H9 (cell line): ENCODE results near the gene XPNPEP2. TPM values are rescaled to one million over a fixed set of nuclear protein-coding genes. Genes with fewer than 3 reads are reported as not detected.

Experiments
- DNase-seq: peaks from one replicate; pipeline ENCODE4 v3.0.0-alpha.2; 2017
- H2AFZ ChIP-seq: one replicate; pipeline ENCODE4 v1.6.1; 2013; ENCODE audit warnings: mild to moderate bottlenecking, low read length, control low read depth, moderate library complexity
- H2AK5ac ChIP-seq: 2 replicates; pipeline ENCODE4 v1.6.1; 2013; ENCODE audit warnings: low read length, control low read depth, mixed read lengths; ENCODE audit not compliant: insufficient read length
- H2BK120ac ChIP-seq: one replicate; pipeline ENCODE4 v1.6.1; 2013; ENCODE audit warnings: low read depth, mild to moderate bottlenecking, low read length, control low read depth, inconsistent platforms; ENCODE audit not compliant: poor library complexity, severe bottlenecking
- H2BK12ac ChIP-seq: 2 replicates; pipeline ENCODE4 v1.6.1; 2013; ENCODE audit warnings: low read length, control low read depth, mixed read lengths, low read depth; ENCODE audit not compliant: insufficient read length
- H2BK15ac ChIP-seq: 2 replicates; pipeline ENCODE4 v1.6.1; 2013; ENCODE audit warnings: low read depth, low read length, control low read depth
- H2BK20ac ChIP-seq: one replicate; pipeline ENCODE4 v1.6.1; 2013; ENCODE audit warnings: low read depth, mild to moderate bottlenecking, low read length, control low read depth, inconsistent platforms; ENCODE audit not compliant: poor library complexity, severe bottlenecking
- H2BK5ac ChIP-seq: 2 replicates; pipeline ENCODE4 v1.6.1; 2013; ENCODE audit warnings: low read length, control low read depth, mixed read lengths; ENCODE audit not compliant: insufficient read length
- H3K14ac ChIP-seq: 2 replicates; pipeline ENCODE4 v1.6.1; 2013; ENCODE audit warnings: low read length, control low read depth; ENCODE audit not compliant: insufficient read depth
- H3K18ac ChIP-seq: 2 replicates; pipeline ENCODE4 v1.6.1; 2013; ENCODE audit warnings: low read depth, mild to moderate bottlenecking, mixed read lengths, low read length, control low read depth; ENCODE audit not compliant: insufficient read length
- H3K23ac ChIP-seq: 2 replicates; pipeline ENCODE4 v1.6.1; 2013; ENCODE audit warnings: low read length, control low read depth, mixed read lengths, low read depth; ENCODE audit not compliant: insufficient read length
- H3K23me2 ChIP-seq: 2 replicates; pipeline ENCODE4 v1.6.1; 2013; ENCODE audit warnings: low read depth, mild to moderate bottlenecking, mixed read lengths, low read length, control low read depth; ENCODE audit not compliant: insufficient read length, poor library complexity, severe bottlenecking
- H3K27ac ChIP-seq: 2 replicates; pipeline ENCODE4 v1.5.1; 2013; ENCODE audit warnings: low read length, control low read depth, mixed read lengths, low read depth; ENCODE audit not compliant: insufficient read length
- H3K27me3 ChIP-seq: 2 replicates; pipeline ENCODE4 v1.6.1; 2013; ENCODE audit warnings: low read length, control low read depth, inconsistent platforms; ENCODE audit not compliant: insufficient read depth
- H3K4ac ChIP-seq: 2 replicates; pipeline ENCODE4 v1.6.1; 2013; ENCODE audit warnings: low read depth, mild to moderate bottlenecking, control low read depth, inconsistent platforms, low read length, moderate library complexity
- H3K4me1 ChIP-seq: 2 replicates; pipeline ENCODE4 v1.6.1; 2013; ENCODE audit warnings: low read length, control low read depth, inconsistent platforms; ENCODE audit not compliant: insufficient read depth
- H3K4me2 ChIP-seq: 2 replicates; pipeline ENCODE4 v1.6.1; 2013; ENCODE audit warnings: low read length, control low read depth, mixed read lengths; ENCODE audit not compliant: insufficient read length, insufficient read depth
- H3K56ac ChIP-seq: 2 replicates; pipeline ENCODE4 v1.6.1; 2013; ENCODE audit warnings: low read depth, mild to moderate bottlenecking, mixed read lengths, low read length, control low read depth; ENCODE audit not compliant: insufficient read length
- H3K79me1 ChIP-seq: 2 replicates; pipeline ENCODE4 v1.6.1; 2013; ENCODE audit warnings: low read depth, mild to moderate bottlenecking, moderate library complexity, low read length, control low read depth, inconsistent platforms; ENCODE audit not compliant: insufficient read depth, poor library complexity, severe bottlenecking
- H3K79me2 ChIP-seq: 2 replicates; pipeline ENCODE4 v1.6.1; 2013; ENCODE audit warnings: low read length, control low read depth, inconsistent platforms; ENCODE audit not compliant: insufficient read depth
- H3K9ac ChIP-seq: 2 replicates; pipeline ENCODE4 v1.6.1; 2013; ENCODE audit warnings: low read length, control low read depth, mixed read lengths; ENCODE audit not compliant: insufficient read length; ENCODE audit errors: extremely low read depth
- H3K9me3 ChIP-seq: one replicate; pipeline ENCODE4 v1.6.1; 2013; ENCODE audit warnings: low read depth, low read length, inconsistent platforms; ENCODE audit not compliant: control insufficient read depth
- H3T11ph ChIP-seq: one replicate; pipeline ENCODE4 v1.6.1; 2013; ENCODE audit warnings: mild to moderate bottlenecking, low read length, control low read depth, inconsistent platforms
- H4K20me1 ChIP-seq: one replicate; pipeline ENCODE4 v1.6.1; 2013; ENCODE audit not compliant: control insufficient read depth, insufficient read length, insufficient read depth
- H4K5ac ChIP-seq: 2 replicates; pipeline ENCODE4 v1.6.1; 2013; ENCODE audit warnings: low read depth, mild to moderate bottlenecking, mixed read lengths, low read length, control low read depth; ENCODE audit not compliant: insufficient read length
- H4K8ac ChIP-seq: replicated peaks from 2 replicates; pipeline ENCODE4 v1.6.1; 2013; ENCODE audit warnings: low read length, control low read depth, mixed read lengths, low read depth; ENCODE audit not compliant: insufficient read length
- H4K91ac ChIP-seq: 2 replicates; pipeline ENCODE4 v1.6.1; 2013; ENCODE audit warnings: low read depth, mild to moderate bottlenecking, moderate library complexity, mixed read lengths, low read length, control low read depth; ENCODE audit not compliant: insufficient read length
- H3K27ac Mint-ChIP-seq, 3 experiments: 2 replicates in 2 of 3; 3 replicates in 1 of 3; pipeline ENCODE4 v1.8.0; 2020 to 2021; ENCODE audit warnings: mixed read lengths in 3 of 3, mild to moderate bottlenecking in 1 of 3, moderate library complexity in 1 of 3
- H3K27me3 Mint-ChIP-seq: 2 replicates; pipeline ENCODE4 v1.8.0; 2021; ENCODE audit warnings: low read depth, mild to moderate bottlenecking, moderate library complexity, mixed read lengths
- H3K36me3 Mint-ChIP-seq, 3 experiments: 2 replicates in 2 of 3; 3 replicates in 1 of 3; pipeline ENCODE4 v1.8.0; 2020 to 2021; ENCODE audit warnings: low read depth in 3 of 3, mixed read lengths in 3 of 3; ENCODE audit not compliant: insufficient read depth in 1 of 3
- H3K4me1 Mint-ChIP-seq, 2 experiments: 2 replicates each; pipeline ENCODE4 v1.8.0; 2020; ENCODE audit warnings: mixed read lengths in 2 of 2
- H3K4me3 Mint-ChIP-seq, 2 experiments: 2 replicates in 1 of 2; 3 replicates in 1 of 2; pipeline ENCODE4 v1.8.0; 2020 to 2021; ENCODE audit warnings: mild to moderate bottlenecking in 2 of 2, mixed read lengths in 2 of 2, moderate library complexity in 1 of 2
- H3K9me3 Mint-ChIP-seq, 2 experiments: 2 replicates in 1 of 2; 3 replicates in 1 of 2; pipeline ENCODE4 v1.8.0; 2020; ENCODE audit warnings: mild to moderate bottlenecking in 2 of 2, mixed read lengths in 2 of 2, moderate library complexity in 1 of 2
- WGBS: extraction: QIAGEN DNeasy Blood & Tissue Kit; methylation state at CpG from one replicate; pipeline ENCODE4 v1.1.7; 2013; ENCODE audit warnings: missing lambda C conversion rate, low lambda C conversion rate, mixed read lengths; ENCODE audit not compliant: insufficient read length; ENCODE audit errors: extremely low coverage; 5-methylcytosine and 5-hydroxymethylcytosine counted together
- total RNA-seq: library from RNA; stranded (reverse); gene quantifications from 2 replicates; pipeline ENCODE4 v1.2.1, GENCODE V29; 2021
- TF ChIP-seq, protein P1 (sequence below): fragments of 200-600 bp; sonication (generic); conservative IDR thresholded peaks from 3 replicates; pipeline ENCODE4 v1.8.0; 2021; ENCODE audit warnings: antibody characterized with exemption, mild to moderate bottlenecking

Gene XPNPEP2
- total RNA-seq, 1 experiment from 2014 or later, result 0.11 TPM

DNA sequence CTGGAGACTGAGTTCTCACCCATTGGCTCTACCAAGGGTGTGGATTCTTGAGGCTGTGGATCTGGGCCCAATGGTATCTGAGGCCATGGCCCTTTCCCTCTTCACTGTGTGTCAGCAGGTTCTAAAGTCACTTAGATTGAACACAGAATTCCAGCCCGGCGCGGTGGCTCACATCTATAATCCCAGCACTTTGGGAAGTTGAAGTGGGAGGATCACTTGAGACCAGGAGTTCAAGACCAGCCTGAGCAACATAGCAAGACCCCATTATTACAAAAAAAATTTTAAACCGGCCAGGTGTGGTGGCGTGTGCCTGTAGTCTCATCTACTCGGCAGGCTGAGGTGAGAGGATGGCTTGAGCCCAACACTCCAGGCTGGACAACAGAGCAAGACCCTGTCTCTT lies 18.0 kb upstream of the XPNPEP2 start:
- DNase-seq, result no peak
- no peak overlapping the region for H3K27ac ChIP-seq
- Mint-ChIP-seq H3K4me3 (no peak overlapping the region), H3K36me3 (peaks cover 0 to 6% (median 0%) of the 10 kb centered on the region in 3 experiments; a peak in 1 of 7 replicates), H3K27me3 (peaks cover 4% of the 10 kb centered on the region), H3K4me1 (peaks cover 36 to 56% of the 10 kb centered on the region in 2 experiments), H3K27ac (no peak overlapping the region), H3K9me3 (peaks cover 0 to 55% of the 10 kb centered on the region in 2 experiments; a peak in 2 of 5 replicates)
- no peak overlapping the region for H3T11ph ChIP-seq
- H4K8ac ChIP-seq, result no peak overlapping the region
- no peak overlapping the region for H2BK20ac ChIP-seq
- H4K91ac ChIP-seq, result no peak overlapping the region
- no peak overlapping the region for H3K18ac ChIP-seq
- H2BK15ac ChIP-seq, result no peak overlapping the region
- no peak overlapping the region for H3K23ac ChIP-seq
- no peaks in the 10 kb centered on the region for H3K79me1 ChIP-seq
- H2BK5ac ChIP-seq, result no peak overlapping the region
- no peak overlapping the region for H2BK12ac ChIP-seq
- H3K4me1 ChIP-seq, result peaks cover 6% of the 10 kb centered on the region; the same call in 1 of the 2 replicates
- H3K27me3 ChIP-seq, result no peaks in the 10 kb centered on the region
- no peak overlapping the region for H3K56ac ChIP-seq
- no peak overlapping the region for H4K5ac ChIP-seq
- WGBS, result no CpG with 5 or more reads among the region's 6 CpGs
- no peaks in the 10 kb centered on the region for H3K9me3 ChIP-seq
- H3K14ac ChIP-seq, result no peak overlapping the region
- no peaks in the 10 kb centered on the region for H3K23me2 ChIP-seq
- H2AK5ac ChIP-seq, result no peak overlapping the region
- TF ChIP-seq, protein P1, sequence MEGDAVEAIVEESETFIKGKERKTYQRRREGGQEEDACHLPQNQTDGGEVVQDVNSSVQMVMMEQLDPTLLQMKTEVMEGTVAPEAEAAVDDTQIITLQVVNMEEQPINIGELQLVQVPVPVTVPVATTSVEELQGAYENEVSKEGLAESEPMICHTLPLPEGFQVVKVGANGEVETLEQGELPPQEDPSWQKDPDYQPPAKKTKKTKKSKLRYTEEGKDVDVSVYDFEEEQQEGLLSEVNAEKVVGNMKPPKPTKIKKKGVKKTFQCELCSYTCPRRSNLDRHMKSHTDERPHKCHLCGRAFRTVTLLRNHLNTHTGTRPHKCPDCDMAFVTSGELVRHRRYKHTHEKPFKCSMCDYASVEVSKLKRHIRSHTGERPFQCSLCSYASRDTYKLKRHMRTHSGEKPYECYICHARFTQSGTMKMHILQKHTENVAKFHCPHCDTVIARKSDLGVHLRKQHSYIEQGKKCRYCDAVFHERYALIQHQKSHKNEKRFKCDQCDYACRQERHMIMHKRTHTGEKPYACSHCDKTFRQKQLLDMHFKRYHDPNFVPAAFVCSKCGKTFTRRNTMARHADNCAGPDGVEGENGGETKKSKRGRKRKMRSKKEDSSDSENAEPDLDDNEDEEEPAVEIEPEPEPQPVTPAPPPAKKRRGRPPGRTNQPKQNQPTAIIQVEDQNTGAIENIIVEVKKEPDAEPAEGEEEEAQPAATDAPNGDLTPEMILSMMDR, result no peak
- no peak overlapping the region for H2BK120ac ChIP-seq
- no peak overlapping the region for H2AFZ ChIP-seq
- no peaks in the 10 kb centered on the region for H3K79me2 ChIP-seq
- H3K9ac ChIP-seq, result no peak overlapping the region
- H3K4me2 ChIP-seq, result no peak overlapping the region
- H4K20me1 ChIP-seq, result no peaks in the 10 kb centered on the region
- no peak overlapping the region for H3K4ac ChIP-seq
